ENCODE data around the gene CNTLN.

Gene CNTLN

GRCh38 chr9:17134396-17135294, at the start of gene CNTLN:
TSS of gene CNTLN (plus strand) at chr9:17135040. CDS start at chr9:17135066, 26 bp downstream.
- TF ChIP-seq CTCF (IDR thresholded peaks at IDR 0.05; ENCODE audit: borderline replicate concordance, control extremely low read depth, extremely low read depth, insufficient read depth, missing control alignments), result no peak
- peak; percentile 52 for DNase-seq (ENCODE audit: low spot score)
- in situ Hi-C loops (cut with MboI; ENCODE audit: low sequenced_read_pairs, unreplicated experiment), result no loop called here

- TF ChIP-seq CTCF (IDR thresholded peaks at IDR 0.05; ENCODE audit: borderline replicate concordance, control extremely low read depth, extremely low read depth, insufficient read depth, missing control alignments), result no peak
- in situ Hi-C loops (cut with MboI; ENCODE audit: low sequenced_read_pairs, unreplicated experiment), result no loop called here
- no peak for DNase-seq (ENCODE audit: low spot score)
Measured at GRCh38 chr9:17088566-17088965, 46.3 kb upstream of the CNTLN start.

DNA sequence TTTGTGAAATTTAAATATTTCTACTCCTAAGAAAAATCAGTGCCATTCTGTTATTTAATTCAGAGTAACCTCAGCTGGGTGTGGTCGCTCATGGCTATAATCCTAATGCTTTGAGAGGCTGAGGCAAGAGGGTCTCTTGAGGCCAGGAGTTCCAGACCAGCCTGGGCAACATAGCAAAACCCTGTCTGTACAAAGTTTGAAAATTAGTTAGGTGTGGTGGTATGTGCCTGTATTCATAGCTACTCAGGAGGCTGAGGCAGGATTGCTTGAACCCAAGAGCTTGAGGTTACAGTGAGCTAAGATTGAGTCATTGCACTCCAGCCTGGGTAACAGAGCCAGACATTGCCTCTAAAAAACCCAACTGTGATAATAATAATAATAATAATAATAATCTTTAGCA, 44.8 kb upstream of the CNTLN start:
- DNase-seq (ENCODE audit: low spot score), result no peak
- in situ Hi-C loops (cut with MboI; ENCODE audit: low sequenced_read_pairs, unreplicated experiment), result no loop called here
- TF ChIP-seq CTCF (IDR thresholded peaks at IDR 0.05; ENCODE audit: borderline replicate concordance, control extremely low read depth, extremely low read depth, insufficient read depth, missing control alignments), result no peak

GRCh38 chr9:17116400-17116837, 18.4 kb upstream of the CNTLN start:
- peak; percentile 2 for TF ChIP-seq CTCF (IDR thresholded peaks at IDR 0.05; ENCODE audit: borderline replicate concordance, control extremely low read depth, extremely low read depth, insufficient read depth, missing control alignments)
- in situ Hi-C loops (cut with MboI; ENCODE audit: low sequenced_read_pairs, unreplicated experiment), result no loop called here
- no peak for DNase-seq (ENCODE audit: low spot score)

DNA sequence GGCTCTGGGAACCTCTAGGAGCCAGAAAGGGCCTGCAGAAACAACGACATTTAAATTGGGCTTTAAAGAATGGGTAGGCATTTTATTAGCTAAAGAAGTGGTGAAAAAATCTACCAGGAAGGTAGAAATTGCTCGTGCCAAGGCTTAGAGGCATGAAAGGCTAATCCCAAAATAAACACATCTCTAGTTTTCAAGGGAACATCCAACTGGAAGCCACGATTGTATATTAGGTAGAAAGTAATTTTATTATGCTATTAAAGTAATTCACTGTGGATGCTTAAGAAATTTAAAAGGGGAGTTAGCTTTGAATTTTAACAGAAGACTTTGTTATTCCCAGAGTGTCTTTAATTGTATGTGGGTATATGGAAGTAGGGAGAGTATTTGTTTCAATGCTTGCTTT, 17.5 kb upstream of the CNTLN start:
- TF ChIP-seq CTCF (IDR thresholded peaks at IDR 0.05; ENCODE audit: borderline replicate concordance, control extremely low read depth, extremely low read depth, insufficient read depth, missing control alignments), result no peak
- DNase-seq (ENCODE audit: low spot score), result no peak
- in situ Hi-C loops (cut with MboI; ENCODE audit: low sequenced_read_pairs, unreplicated experiment), result no loop called here

- in situ Hi-C loops (cut with MboI; ENCODE audit: low sequenced_read_pairs, unreplicated experiment), result no loop called here
Measured at GRCh38 chr9:17120203-17120602, 14.6 kb upstream of the CNTLN start.

More at GRCh38 chr9:17120203-17120602, 14.6 kb upstream of the CNTLN start:
- no peak for TF ChIP-seq CTCF (IDR thresholded peaks at IDR 0.05; ENCODE audit: borderline replicate concordance, control extremely low read depth, extremely low read depth, insufficient read depth, missing control alignments)
- no peak for DNase-seq (ENCODE audit: low spot score)

Data from GM13976 (cell line).